Endodermal cell (in vitro differentiated cells): ENCODE data around the gene CYP19A1. TPM values are rescaled to one million over a fixed set of nuclear protein-coding genes. Genes with fewer than 3 reads are reported as not detected.

ENCODE experiments used
- DNase-seq: peaks from one replicate; pipeline ENCODE4 v3.0.0-alpha.2; 2017
- H3K27ac ChIP-seq: 2 replicates; pipeline ENCODE4 v1.5.1; 2013; ENCODE audit warnings: mild to moderate bottlenecking, low read depth, low read length, moderate library complexity
- H3K27me3 ChIP-seq: 2 replicates; pipeline ENCODE4 v1.6.1; 2013; ENCODE audit warnings: mild to moderate bottlenecking, low read length, moderate library complexity; ENCODE audit not compliant: insufficient read depth, control insufficient read depth, poor library complexity, severe bottlenecking
- H3K36me3 ChIP-seq: 2 replicates; pipeline ENCODE4 v1.7.0; 2013; ENCODE audit warnings: mild to moderate bottlenecking, low read length, moderate library complexity; ENCODE audit not compliant: control insufficient read depth, insufficient read depth
- H3K4me1 ChIP-seq: one replicate; pipeline ENCODE4 v1.7.0; 2013; ENCODE audit warnings: low read length; ENCODE audit not compliant: control insufficient read depth, insufficient read depth
- H3K4me3 ChIP-seq: 2 replicates; pipeline ENCODE4 v1.5.1; 2013; ENCODE audit warnings: mild to moderate bottlenecking, low read length, moderate library complexity
- H3K9ac ChIP-seq: 2 replicates; pipeline ENCODE4 v1.6.1; 2013; ENCODE audit warnings: mild to moderate bottlenecking, low read length, moderate library complexity; ENCODE audit not compliant: poor library complexity, severe bottlenecking; ENCODE audit errors: extremely low read depth
- H3K9me3 ChIP-seq: 2 replicates; pipeline ENCODE4 v1.6.1; 2013; ENCODE audit warnings: mild to moderate bottlenecking, low read length, moderate library complexity; ENCODE audit not compliant: control insufficient read depth
- H3K27ac Mint-ChIP-seq: 2 replicates; pipeline ENCODE4 v1.8.0; 2020; ENCODE audit warnings: mixed read lengths
- H3K27me3 Mint-ChIP-seq: 2 replicates; pipeline ENCODE4 v1.8.0; 2021; ENCODE audit warnings: mild to moderate bottlenecking, mixed read lengths; ENCODE audit not compliant: insufficient read depth
- H3K36me3 Mint-ChIP-seq: 2 replicates; pipeline ENCODE4 v1.8.0; 2020; ENCODE audit warnings: low read depth, mixed read lengths
- H3K4me1 Mint-ChIP-seq: 2 replicates; pipeline ENCODE4 v1.8.0; 2020; ENCODE audit warnings: mixed read lengths
- H3K4me3 Mint-ChIP-seq: 2 replicates; pipeline ENCODE4 v1.8.0; 2020; ENCODE audit warnings: mild to moderate bottlenecking, moderate library complexity, mixed read lengths
- H3K9me3 Mint-ChIP-seq: 2 replicates; pipeline ENCODE4 v1.8.0; 2020; ENCODE audit warnings: mild to moderate bottlenecking, mixed read lengths
- WGBS, 2 experiments: methylation state at CpG; one replicate each; pipeline versions ENCODE4 v1.1.5 to v1.1.7; 2013; ENCODE audit warnings: missing lambda C conversion rate in 2 of 2, mixed read lengths in 1 of 2; ENCODE audit not compliant: insufficient coverage in 1 of 2, insufficient read length in 1 of 2; 5-methylcytosine and 5-hydroxymethylcytosine counted together
- total RNA-seq, 2 donors: library from RNA; stranded (reverse); fragmentation: NEBNext Ultra II Directional in 1 of 2; extraction: Animal tissue kit (Norgen Biotek cat#: 25700) in 1 of 2; gene quantifications; 2 replicates in 1 of 2; 3 replicates in 1 of 2; pipeline ENCODE4 v1.2.1, GENCODE V29; 2021
- TF ChIP-seq, protein P1 (sequence below): fragments of 200-600 bp; sonication (generic); conservative IDR thresholded peaks from 2 replicates; pipeline ENCODE4 v1.5.0; 2021; ENCODE audit warnings: antibody characterized with exemption, mild to moderate bottlenecking

The CYP19A1 gene
- total RNA-seq, 2 donors from 2014 or later, result not detected

DNA sequence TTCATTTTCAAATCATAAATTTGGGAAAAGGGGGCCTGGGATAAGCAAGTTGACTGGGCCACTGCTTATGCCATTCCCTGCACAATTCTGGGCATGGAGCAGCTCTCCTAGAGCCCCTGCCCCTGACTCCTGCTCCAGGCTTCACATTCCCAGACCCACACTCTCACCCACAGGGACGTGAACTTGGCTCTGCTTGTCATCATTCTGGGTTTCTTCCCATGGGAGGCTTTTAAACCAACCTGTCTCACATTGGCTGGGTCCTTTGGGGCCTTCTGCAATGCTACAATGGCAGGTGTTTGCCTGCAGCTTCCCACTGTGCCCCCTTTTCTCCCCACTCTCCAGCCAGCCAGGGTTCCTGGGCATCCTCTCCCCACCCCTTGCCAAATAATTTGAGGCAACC, 49.1 kb downstream of the CYP19A1 start:
- Mint-ChIP-seq H3K36me3 (no peaks in the 10 kb centered on the region), H3K27ac (no peak overlapping the region), H3K4me3 (no peak overlapping the region), H3K27me3 (peaks cover 36% of the 10 kb centered on the region), H3K9me3 (peaks cover 13% of the 10 kb centered on the region), H3K4me1 (no peaks in the 10 kb centered on the region)
- H3K4me1 ChIP-seq, result no peaks in the 10 kb centered on the region
- no peaks in the 10 kb centered on the region for H3K36me3 ChIP-seq
- TF ChIP-seq, protein P1, sequence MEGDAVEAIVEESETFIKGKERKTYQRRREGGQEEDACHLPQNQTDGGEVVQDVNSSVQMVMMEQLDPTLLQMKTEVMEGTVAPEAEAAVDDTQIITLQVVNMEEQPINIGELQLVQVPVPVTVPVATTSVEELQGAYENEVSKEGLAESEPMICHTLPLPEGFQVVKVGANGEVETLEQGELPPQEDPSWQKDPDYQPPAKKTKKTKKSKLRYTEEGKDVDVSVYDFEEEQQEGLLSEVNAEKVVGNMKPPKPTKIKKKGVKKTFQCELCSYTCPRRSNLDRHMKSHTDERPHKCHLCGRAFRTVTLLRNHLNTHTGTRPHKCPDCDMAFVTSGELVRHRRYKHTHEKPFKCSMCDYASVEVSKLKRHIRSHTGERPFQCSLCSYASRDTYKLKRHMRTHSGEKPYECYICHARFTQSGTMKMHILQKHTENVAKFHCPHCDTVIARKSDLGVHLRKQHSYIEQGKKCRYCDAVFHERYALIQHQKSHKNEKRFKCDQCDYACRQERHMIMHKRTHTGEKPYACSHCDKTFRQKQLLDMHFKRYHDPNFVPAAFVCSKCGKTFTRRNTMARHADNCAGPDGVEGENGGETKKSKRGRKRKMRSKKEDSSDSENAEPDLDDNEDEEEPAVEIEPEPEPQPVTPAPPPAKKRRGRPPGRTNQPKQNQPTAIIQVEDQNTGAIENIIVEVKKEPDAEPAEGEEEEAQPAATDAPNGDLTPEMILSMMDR, result no peak
- no peak overlapping the region for H3K27ac ChIP-seq
- no peak overlapping the region for H3K9ac ChIP-seq
- no peak overlapping the region for H3K4me3 ChIP-seq
- H3K9me3 ChIP-seq, result no peaks in the 10 kb centered on the region
- DNase-seq, result no peak
- no peaks in the 10 kb centered on the region for H3K27me3 ChIP-seq
- 76 to 100% methylated on average over 1 of the region's 1 CpG for WGBS, 2 experiments

DNA sequence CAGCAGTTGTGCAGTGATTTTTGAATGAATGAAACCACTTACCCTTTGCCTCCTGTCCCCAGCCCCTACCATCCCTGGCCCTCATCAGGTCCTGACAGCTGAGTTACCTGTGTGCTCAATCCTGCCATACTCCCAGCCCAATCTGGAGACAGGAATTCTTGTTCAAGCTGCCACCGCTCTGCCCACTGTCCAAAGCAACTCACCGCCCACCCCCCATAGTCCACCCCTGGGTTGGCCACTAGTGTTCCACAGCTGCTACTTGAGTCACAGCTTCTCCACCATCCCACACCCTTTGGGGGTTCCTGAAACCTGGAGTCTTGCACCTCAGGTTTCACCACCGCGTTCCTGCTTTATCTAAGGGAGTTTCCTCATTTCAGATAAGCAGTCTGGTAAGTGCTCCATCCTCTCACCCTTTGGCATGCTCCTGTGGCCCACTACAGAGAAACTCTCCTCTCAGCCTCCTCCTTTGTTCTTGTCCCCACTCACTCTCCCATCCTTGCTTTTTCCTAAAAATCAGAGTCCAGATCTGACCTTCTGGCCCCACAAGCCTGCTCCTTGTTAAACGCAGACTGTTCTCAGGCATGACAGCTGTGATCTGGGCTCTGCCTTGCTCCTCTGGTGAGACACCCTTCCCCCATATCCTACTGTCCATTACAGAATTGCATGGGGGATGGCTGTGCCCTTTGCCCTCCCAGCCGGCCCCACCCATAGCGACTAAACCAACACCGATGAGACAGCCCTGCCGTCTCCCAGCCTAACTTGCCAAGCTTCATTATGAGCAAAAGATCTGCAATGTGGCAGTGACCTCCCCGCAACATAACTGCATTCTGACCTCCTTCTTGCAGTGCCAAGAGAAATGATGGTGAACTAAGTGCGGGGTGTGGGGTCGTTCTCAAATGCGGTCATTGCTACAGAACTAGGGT, 50.0 kb downstream of the CYP19A1 start:
- Histone ChIP-seq H3K27me3 (no peaks in the 10 kb centered on the region), H3K36me3 (no peaks in the 10 kb centered on the region), H3K9me3 (no peaks in the 10 kb centered on the region), H3K9ac (no peak overlapping the region), H3K4me1 (no peaks in the 10 kb centered on the region), H3K4me3 (no peak overlapping the region), H3K27ac (no peak overlapping the region)
- 90 to 91% methylated on average over 12 to 13 of the region's 13 CpGs for WGBS, 2 experiments
- TF ChIP-seq, protein P1, result no peak
- Mint-ChIP-seq H3K36me3 (no peaks in the 10 kb centered on the region), H3K9me3 (peaks cover 7% of the 10 kb centered on the region), H3K4me3 (no peak overlapping the region), H3K27ac (no peak overlapping the region), H3K27me3 (peaks cover 36% of the 10 kb centered on the region), H3K4me1 (no peaks in the 10 kb centered on the region)
- no peak for DNase-seq

DNA sequence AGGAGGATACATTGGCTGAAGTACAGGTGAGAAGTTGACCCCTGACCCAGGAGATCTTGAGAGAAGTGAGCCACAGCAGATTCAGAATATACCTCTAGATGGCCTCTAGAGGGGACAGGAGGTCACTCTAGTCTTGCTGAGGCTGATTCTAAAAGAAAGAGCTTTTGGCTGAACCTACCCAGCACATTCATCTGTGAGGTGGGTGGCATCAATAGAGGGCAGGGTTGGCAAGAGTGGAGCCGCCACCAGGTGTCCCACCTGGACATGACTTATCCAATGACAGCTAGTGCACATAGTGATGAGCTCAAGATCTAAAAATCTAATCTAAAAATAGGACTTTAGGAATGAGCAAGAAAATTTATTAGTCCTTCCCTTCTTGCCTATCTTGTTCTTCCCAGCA, 51.6 kb downstream of the CYP19A1 start:
- H3K4me3 ChIP-seq, result no peak overlapping the region
- H3K4me3 Mint-ChIP-seq, result no peak overlapping the region
- H3K9ac ChIP-seq, result no peak overlapping the region
- peaks cover 26% of the 10 kb centered on the region for H3K27me3 Mint-ChIP-seq
- H3K27ac Mint-ChIP-seq, result no peak overlapping the region
- no peaks in the 10 kb centered on the region for H3K4me1 ChIP-seq
- no peaks in the 10 kb centered on the region for H3K27me3 ChIP-seq
- H3K9me3 Mint-ChIP-seq, result no peaks in the 10 kb centered on the region
- no peaks in the 10 kb centered on the region for H3K36me3 ChIP-seq
- no peaks in the 10 kb centered on the region for H3K4me1 Mint-ChIP-seq
- DNase-seq, result peak; percentile 53
- H3K9me3 ChIP-seq, result no peaks in the 10 kb centered on the region
- 88% methylated on average over 1 of the region's 1 CpG; no CpG with 5 or more reads in 1 of the 2 experiments for WGBS, 2 experiments
- TF ChIP-seq, protein P1, result peak; percentile 72
- no peaks in the 10 kb centered on the region for H3K36me3 Mint-ChIP-seq
- H3K27ac ChIP-seq, result no peak overlapping the region
